ENCODE results near the gene CRTC1.

GRCh38 chr19:18682807-18683108 lies 722 bp upstream of the CRTC1 start:
- TF ChIP-seq, protein P1, sequence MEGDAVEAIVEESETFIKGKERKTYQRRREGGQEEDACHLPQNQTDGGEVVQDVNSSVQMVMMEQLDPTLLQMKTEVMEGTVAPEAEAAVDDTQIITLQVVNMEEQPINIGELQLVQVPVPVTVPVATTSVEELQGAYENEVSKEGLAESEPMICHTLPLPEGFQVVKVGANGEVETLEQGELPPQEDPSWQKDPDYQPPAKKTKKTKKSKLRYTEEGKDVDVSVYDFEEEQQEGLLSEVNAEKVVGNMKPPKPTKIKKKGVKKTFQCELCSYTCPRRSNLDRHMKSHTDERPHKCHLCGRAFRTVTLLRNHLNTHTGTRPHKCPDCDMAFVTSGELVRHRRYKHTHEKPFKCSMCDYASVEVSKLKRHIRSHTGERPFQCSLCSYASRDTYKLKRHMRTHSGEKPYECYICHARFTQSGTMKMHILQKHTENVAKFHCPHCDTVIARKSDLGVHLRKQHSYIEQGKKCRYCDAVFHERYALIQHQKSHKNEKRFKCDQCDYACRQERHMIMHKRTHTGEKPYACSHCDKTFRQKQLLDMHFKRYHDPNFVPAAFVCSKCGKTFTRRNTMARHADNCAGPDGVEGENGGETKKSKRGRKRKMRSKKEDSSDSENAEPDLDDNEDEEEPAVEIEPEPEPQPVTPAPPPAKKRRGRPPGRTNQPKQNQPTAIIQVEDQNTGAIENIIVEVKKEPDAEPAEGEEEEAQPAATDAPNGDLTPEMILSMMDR (IDR thresholded peaks at IDR 0.05; ENCODE audit: low read depth, low read length, missing input control): no peak
- TF ChIP-seq YY1 (IDR thresholded peaks at IDR 0.05): no peak
- TF ChIP-seq ATF3 (IDR thresholded peaks at IDR 0.05): no peak
- TF ChIP-seq, protein P2, sequence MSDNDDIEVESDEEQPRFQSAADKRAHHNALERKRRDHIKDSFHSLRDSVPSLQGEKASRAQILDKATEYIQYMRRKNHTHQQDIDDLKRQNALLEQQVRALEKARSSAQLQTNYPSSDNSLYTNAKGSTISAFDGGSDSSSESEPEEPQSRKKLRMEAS (IDR thresholded peaks at IDR 0.05): no peak
- no peak for TF ChIP-seq TAF1 (conservative IDR thresholded peaks at IDR 0.05)
- TF ChIP-seq EGR1 (IDR thresholded peaks at IDR 0.05; ENCODE audit: low read depth in 2 of 2): no peak
- no peak for TF ChIP-seq GABPA (IDR thresholded peaks at IDR 0.05 in 1 of 2, conservative IDR thresholded peaks at IDR 0.05 in 1 of 2)
- no peak for TF ChIP-seq ZBTB33 (IDR thresholded peaks at IDR 0.05)
- TF ChIP-seq RXRA (IDR thresholded peaks at IDR 0.05): no peak
- TF ChIP-seq, protein P3, sequence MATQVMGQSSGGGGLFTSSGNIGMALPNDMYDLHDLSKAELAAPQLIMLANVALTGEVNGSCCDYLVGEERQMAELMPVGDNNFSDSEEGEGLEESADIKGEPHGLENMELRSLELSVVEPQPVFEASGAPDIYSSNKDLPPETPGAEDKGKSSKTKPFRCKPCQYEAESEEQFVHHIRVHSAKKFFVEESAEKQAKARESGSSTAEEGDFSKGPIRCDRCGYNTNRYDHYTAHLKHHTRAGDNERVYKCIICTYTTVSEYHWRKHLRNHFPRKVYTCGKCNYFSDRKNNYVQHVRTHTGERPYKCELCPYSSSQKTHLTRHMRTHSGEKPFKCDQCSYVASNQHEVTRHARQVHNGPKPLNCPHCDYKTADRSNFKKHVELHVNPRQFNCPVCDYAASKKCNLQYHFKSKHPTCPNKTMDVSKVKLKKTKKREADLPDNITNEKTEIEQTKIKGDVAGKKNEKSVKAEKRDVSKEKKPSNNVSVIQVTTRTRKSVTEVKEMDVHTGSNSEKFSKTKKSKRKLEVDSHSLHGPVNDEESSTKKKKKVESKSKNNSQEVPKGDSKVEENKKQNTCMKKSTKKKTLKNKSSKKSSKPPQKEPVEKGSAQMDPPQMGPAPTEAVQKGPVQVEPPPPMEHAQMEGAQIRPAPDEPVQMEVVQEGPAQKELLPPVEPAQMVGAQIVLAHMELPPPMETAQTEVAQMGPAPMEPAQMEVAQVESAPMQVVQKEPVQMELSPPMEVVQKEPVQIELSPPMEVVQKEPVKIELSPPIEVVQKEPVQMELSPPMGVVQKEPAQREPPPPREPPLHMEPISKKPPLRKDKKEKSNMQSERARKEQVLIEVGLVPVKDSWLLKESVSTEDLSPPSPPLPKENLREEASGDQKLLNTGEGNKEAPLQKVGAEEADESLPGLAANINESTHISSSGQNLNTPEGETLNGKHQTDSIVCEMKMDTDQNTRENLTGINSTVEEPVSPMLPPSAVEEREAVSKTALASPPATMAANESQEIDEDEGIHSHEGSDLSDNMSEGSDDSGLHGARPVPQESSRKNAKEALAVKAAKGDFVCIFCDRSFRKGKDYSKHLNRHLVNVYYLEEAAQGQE (IDR thresholded peaks at IDR 0.05): no peak
- no peak for TF ChIP-seq HNF4G (IDR thresholded peaks at IDR 0.05)
- no peak for TF ChIP-seq FOXA2 (IDR thresholded peaks at IDR 0.05)
- no peak for TF ChIP-seq FOXA1 (IDR thresholded peaks at IDR 0.05)
- TF ChIP-seq RAD21 (IDR thresholded peaks at IDR 0.05): no peak

All from liver (tissue), 3 donors.